Hepatocyte (in vitro differentiated cells): ENCODE data around the gene NAA40. TPM values are rescaled to one million over a fixed set of nuclear protein-coding genes. Genes with fewer than 3 reads are reported as not detected.

Source experiments
- DNase-seq: peaks from one replicate; pipeline ENCODE4 v3.0.0-alpha.2; 2016; ENCODE audit warnings: low spot score
- H2AFZ ChIP-seq: fragments of 200-600 bp; sonication (generic); 2 replicates; pipeline ENCODE4 v1.6.0; 2016; ENCODE audit warnings: antibody characterized with exemption, mild to moderate bottlenecking
- H3K27ac ChIP-seq: fragments of 200-600 bp; sonication (generic); 2 replicates; pipeline ENCODE4 v1.5.1; 2016; ENCODE audit warnings: mild to moderate bottlenecking
- H3K27me3 ChIP-seq: fragments of 200-600 bp; sonication (generic); 2 replicates; pipeline ENCODE4 v1.6.1; 2016
- H3K36me3 ChIP-seq: fragments of 200-600 bp; sonication (generic); replicated peaks from 2 replicates; pipeline ENCODE4 v1.5.1; 2016; ENCODE audit warnings: low read depth; ENCODE audit not compliant: insufficient read depth
- H3K4me1 ChIP-seq: fragments of 200-600 bp; sonication (generic); 2 replicates; pipeline ENCODE4 v1.5.1; 2016; ENCODE audit warnings: mild to moderate bottlenecking, moderate library complexity; ENCODE audit not compliant: insufficient read depth
- H3K4me2 ChIP-seq: fragments of 200-600 bp; sonication (generic); 2 replicates; pipeline ENCODE4 v1.6.0; 2016
- H3K4me3 ChIP-seq: fragments of 200-600 bp; sonication (generic); 2 replicates; pipeline ENCODE4 v1.5.1; 2016; ENCODE audit warnings: mild to moderate bottlenecking
- H3K79me2 ChIP-seq: fragments of 200-600 bp; sonication (generic); 2 replicates; pipeline ENCODE4 v1.6.0; 2017; ENCODE audit warnings: mild to moderate bottlenecking
- H3K9me2 ChIP-seq: fragments of 200-600 bp; sonication (generic); replicated peaks from 2 replicates; pipeline ENCODE4 v1.6.0; 2017; ENCODE audit warnings: mild to moderate bottlenecking; ENCODE audit not compliant: insufficient read depth
- H3K9me3 ChIP-seq: fragments of 200-600 bp; sonication (generic); 2 replicates; pipeline ENCODE4 v1.5.1; 2016; ENCODE audit warnings: low read depth, mild to moderate bottlenecking
- H4K20me1 ChIP-seq: fragments of 200-600 bp; sonication (generic); 2 replicates; pipeline ENCODE4 v1.6.0; 2016; ENCODE audit warnings: mild to moderate bottlenecking; ENCODE audit not compliant: insufficient read depth, poor library complexity, severe bottlenecking
- CTCF ChIP-seq: fragments of 200-600 bp; sonication (generic); IDR thresholded peaks from 2 replicates; pipeline ENCODE4 v1.5.1; 2016; ENCODE audit warnings: antibody characterized with exemption, mild to moderate bottlenecking; ENCODE audit not compliant: poor library complexity
- EZH2 ChIP-seq: fragments of 200-600 bp; sonication (generic); IDR thresholded peaks from 2 replicates; pipeline ENCODE4 v1.6.1; 2016; ENCODE audit warnings: antibody characterized with exemption, mild to moderate bottlenecking, borderline replicate concordance
- EZH2phosphoT487 ChIP-seq: fragments of 200-600 bp; sonication (generic); IDR thresholded peaks from one replicate; pipeline ENCODE4 v1.6.1; 2018; ENCODE audit warnings: antibody characterized with exemption, mild to moderate bottlenecking, low read depth, moderate library complexity; ENCODE audit not compliant: unreplicated experiment, severe bottlenecking
- WGBS: methylation state at CpG from one replicate; pipeline ENCODE4 v1.1.6; 2016; ENCODE audit warnings: low lambda C conversion rate; ENCODE audit errors: missing lambda C conversion rate; 5-methylcytosine and 5-hydroxymethylcytosine counted together
- polyA plus RNA-seq: library from polyadenylated mRNA; unstranded; fragments of >200 nt; fragmentation: Nextera tagmentation; extraction: Ambion mirVana; gene quantifications from 2 replicates; pipeline ENCODE4 v1.2.1, GENCODE V29; 2016
- total RNA-seq: library from RNA; depleted of rRNA; stranded (reverse); fragments of >200 nt; gene quantifications from 2 replicates; pipeline ENCODE4 v1.2.3, GENCODE V29; 2014

NAA40 gene
- total and polyA plus RNA-seq, 2 experiments from 2014 or later: 15.3 to 16.4 TPM

DNA sequence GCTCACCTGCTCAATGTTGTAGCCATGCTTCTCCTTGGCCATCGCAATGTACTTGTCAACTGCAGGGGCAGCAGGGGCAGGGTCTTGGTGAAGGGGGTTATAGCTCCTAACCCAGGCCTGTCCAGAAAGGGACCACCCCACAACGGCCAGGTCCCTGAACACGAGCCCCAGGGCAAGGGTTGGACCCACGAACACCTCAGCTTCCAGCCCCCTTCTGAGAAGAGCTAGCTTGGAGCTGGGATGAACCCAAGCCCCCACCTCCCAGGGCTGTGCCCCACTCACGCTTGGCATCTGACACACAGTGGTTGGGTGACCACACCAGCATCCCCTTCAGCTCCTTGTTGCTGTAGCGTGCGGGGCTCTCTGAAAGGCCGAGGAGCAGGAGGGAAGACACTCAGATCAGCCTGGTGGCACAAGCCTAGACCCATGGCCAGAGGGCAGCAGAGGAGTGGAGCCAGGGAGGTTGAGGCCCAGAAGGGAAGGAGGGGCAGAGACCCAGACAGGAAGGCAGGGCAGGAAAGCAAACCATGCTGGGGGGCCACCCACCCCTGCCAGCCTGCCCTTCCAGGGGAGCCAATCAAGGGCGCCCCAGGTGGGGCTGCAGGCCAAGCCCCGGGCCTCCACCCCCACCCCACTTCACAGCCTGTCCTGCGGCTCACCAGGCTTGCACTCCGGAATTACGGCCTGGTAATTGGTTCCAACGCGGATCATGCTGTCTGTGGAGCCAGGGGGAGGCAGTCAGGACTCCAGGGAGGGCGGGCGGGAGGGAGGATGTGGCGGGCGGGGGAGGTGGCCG is 23.7 kb upstream of the NAA40 start:
- Histone ChIP-seq H3K9me2 (no peaks in the 10 kb centered on the region), H3K4me1 (peaks cover 45% of the 10 kb centered on the region), H4K20me1 (no peaks in the 10 kb centered on the region), H2AFZ (no peak overlapping the region), H3K9me3 (no peaks in the 10 kb centered on the region), H3K4me2 (peak overlapping the region; percentile 99), H3K27me3 (no peaks in the 10 kb centered on the region), H3K79me2 (peaks cover 9% of the 10 kb centered on the region), H3K27ac (no peak overlapping the region), H3K4me3 (no peak overlapping the region), H3K36me3 (no peaks in the 10 kb centered on the region)
- no peak for DNase-seq
- WGBS: 52% methylated on average over 16 of the region's 20 CpGs
- TF ChIP-seq EZH2phosphoT487 (no peak), EZH2 (no peak), CTCF (no peak)

DNA sequence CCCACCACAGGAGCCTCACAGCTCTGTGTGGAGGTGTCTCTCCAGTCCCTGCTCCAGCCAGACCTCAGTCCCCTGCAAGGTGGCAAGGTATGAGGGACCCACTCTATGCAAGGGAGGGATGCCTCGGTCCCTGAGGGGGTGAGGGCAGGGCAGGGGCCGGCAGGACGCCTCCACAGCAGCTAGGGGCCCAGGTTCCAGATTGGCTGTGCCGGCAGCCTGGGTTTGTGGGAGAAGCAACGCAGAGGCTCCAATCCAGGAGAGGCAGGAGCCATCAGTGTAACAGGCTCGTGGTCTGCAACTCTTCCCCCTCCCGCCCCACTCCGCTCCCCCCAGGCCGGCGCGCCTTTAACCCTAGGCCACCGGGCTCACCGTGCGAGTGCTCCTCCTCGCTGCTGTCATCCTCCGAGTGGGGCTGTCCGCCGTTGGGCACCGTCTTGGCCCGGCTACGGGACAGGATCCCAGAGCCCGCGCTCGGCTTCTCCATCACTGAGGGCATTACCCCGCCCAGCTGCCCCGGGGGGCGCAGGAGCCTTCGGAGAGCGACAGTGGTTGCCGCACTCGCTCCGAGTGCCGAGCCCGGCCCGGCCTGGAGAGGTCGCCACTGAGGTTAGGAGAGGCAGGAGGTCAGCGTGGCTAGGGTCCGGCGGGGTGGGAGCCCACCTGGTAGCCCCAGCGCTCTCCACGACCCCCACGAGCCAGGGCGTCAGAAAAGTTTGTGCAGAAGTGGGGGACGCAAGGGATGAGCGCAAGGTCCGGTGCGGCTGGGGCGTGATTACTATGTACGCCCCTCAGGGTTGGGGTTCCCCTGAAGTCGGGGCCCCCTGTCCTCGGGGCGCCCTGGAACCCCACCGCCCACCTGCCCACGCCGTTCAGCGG is 22.6 kb upstream of the NAA40 start:
- no peak for TF ChIP-seq EZH2phosphoT487
- peak; percentile 60 for TF ChIP-seq CTCF
- H3K9me2 ChIP-seq: no peaks in the 10 kb centered on the region
- H3K27ac ChIP-seq: no peak overlapping the region
- H2AFZ ChIP-seq: peak overlapping the region; percentile 26
- H3K4me3 ChIP-seq: peak overlapping the region; percentile 70
- H3K4me2 ChIP-seq: peak overlapping the region; percentile 99
- peaks cover 51% of the 10 kb centered on the region for H3K4me1 ChIP-seq
- H4K20me1 ChIP-seq: no peaks in the 10 kb centered on the region
- no peaks in the 10 kb centered on the region for H3K9me3 ChIP-seq
- H3K27me3 ChIP-seq: no peaks in the 10 kb centered on the region
- H3K79me2 ChIP-seq: peaks cover 9% of the 10 kb centered on the region
- DNase-seq: peak; percentile 70
- no peaks in the 10 kb centered on the region for H3K36me3 ChIP-seq
- 2% methylated on average over 33 of the region's 56 CpGs for WGBS

GRCh38 chr11:63916837-63917691 is 21.7 kb upstream of the NAA40 start, which contains the start of gene RCOR2:
RCOR2 (minus strand) TSS chr11:63917164; CDS start chr11:63916456, 708 bp downstream.
- H3K36me3 ChIP-seq: no peaks in the 10 kb centered on the region
- H2AFZ ChIP-seq: peak within 1 kb of the TSS; percentile 44
- H3K4me3 ChIP-seq: peak within 1 kb of the TSS; percentile 70
- H4K20me1 ChIP-seq: no peaks in the 10 kb centered on the region
- TF ChIP-seq CTCF: no peak
- TF ChIP-seq EZH2phosphoT487: no peak
- TF ChIP-seq EZH2: no peak
- DNase-seq: peak; percentile 90
- peak within 1 kb of the TSS; percentile 99 for H3K4me2 ChIP-seq
- no peaks in the 10 kb centered on the region for H3K9me2 ChIP-seq
- peaks cover 51% of the 10 kb centered on the region for H3K4me1 ChIP-seq
- H3K79me2 ChIP-seq: peaks cover 9% of the 10 kb centered on the region
- peak within 1 kb of the TSS; percentile 75 for H3K27ac ChIP-seq
- no peaks in the 10 kb centered on the region for H3K27me3 ChIP-seq
- WGBS: under 1% methylated on average over 43 of the region's 85 CpGs
- H3K9me3 ChIP-seq: no peaks in the 10 kb centered on the region
